ENCODE results near the gene ACVR1. TPM values are rescaled to one million over a fixed set of nuclear protein-coding genes. Genes with fewer than 3 reads are reported as not detected.

The ACVR1 gene
- total RNA-seq, 1 donor from 2014 or later, result 34.4 TPM

GRCh38 chr2:157818227-157818626 lies 57.9 kb downstream of the ACVR1 start:
- DNase-seq, result no peak
- no peak for TF ChIP-seq CTCF (IDR thresholded peaks at IDR 0.05)
- no peak for ATAC-seq
- Histone ChIP-seq H3K27me3 (no peaks in the 10 kb centered on the region), H3K4me3 (no peak overlapping the region), H3K9me3 (no peaks in the 10 kb centered on the region), H3K36me3 (peaks cover 15% of the 10 kb centered on the region), H3K4me1 (no peaks in the 10 kb centered on the region), H3K27ac (no peak overlapping the region)
- intact Hi-C loops (cut with DNase I), result no loop called here

- H3K27me3 ChIP-seq, result no peaks in the 10 kb centered on the region
- no peak for TF ChIP-seq CTCF (IDR thresholded peaks at IDR 0.05)
- H3K27ac ChIP-seq, result no peak overlapping the region
- intact Hi-C loops (cut with DNase I), result no loop called here
- H3K36me3 ChIP-seq, result peaks cover 15% of the 10 kb centered on the region
- no peaks in the 10 kb centered on the region for H3K9me3 ChIP-seq
- ATAC-seq (no peak), DNase-seq (no peak)
- no peaks in the 10 kb centered on the region for H3K4me1 ChIP-seq
- H3K4me3 ChIP-seq, result no peak overlapping the region
Measured at GRCh38 chr2:157815421-157815820, 60.7 kb downstream of the ACVR1 start.

- Histone ChIP-seq H3K27me3 (no peaks in the 10 kb centered on the region), H3K27ac (no peak overlapping the region), H3K36me3 (peaks cover 14% of the 10 kb centered on the region), H3K4me3 (no peak overlapping the region), H3K9me3 (no peaks in the 10 kb centered on the region), H3K4me1 (peaks cover 4% of the 10 kb centered on the region)
- no peak for DNase-seq
- TF ChIP-seq CTCF (IDR thresholded peaks at IDR 0.05), result no peak
- no peak for ATAC-seq
- intact Hi-C loops (cut with DNase I), result no loop called here
Measured at GRCh38 chr2:157813467-157813866, 62.7 kb downstream of the ACVR1 start.

DNA sequence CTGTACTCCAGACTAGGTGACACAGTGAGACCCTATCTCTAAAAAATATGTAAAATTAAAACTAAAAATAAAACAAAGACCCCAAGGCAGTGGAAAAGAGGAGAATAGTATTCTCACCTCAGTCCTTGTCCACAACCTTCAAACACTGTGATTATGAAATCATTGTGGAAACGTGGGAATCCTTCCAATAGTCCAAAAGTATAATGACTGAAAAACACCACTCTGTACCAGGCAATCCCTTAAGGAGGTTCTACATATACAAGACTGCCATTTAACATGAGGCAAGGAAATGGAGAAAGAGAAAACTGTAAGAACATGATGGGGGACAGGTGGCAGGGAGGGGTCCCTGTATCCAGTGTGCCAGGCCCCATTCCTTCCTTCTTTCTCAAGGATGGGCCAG lies 66.1 kb downstream of the ACVR1 start:
- H3K27ac ChIP-seq, result no peak overlapping the region
- no peak overlapping the region for H3K4me3 ChIP-seq
- intact Hi-C loops (cut with DNase I), result no loop called here
- no peak for ATAC-seq
- DNase-seq, result no peak
- no peak for TF ChIP-seq CTCF (IDR thresholded peaks at IDR 0.05)
- H3K4me1 ChIP-seq, result peaks cover 4% of the 10 kb centered on the region
- H3K9me3 ChIP-seq, result no peaks in the 10 kb centered on the region
- H3K36me3 ChIP-seq, result no peaks in the 10 kb centered on the region
- no peaks in the 10 kb centered on the region for H3K27me3 ChIP-seq

DNA sequence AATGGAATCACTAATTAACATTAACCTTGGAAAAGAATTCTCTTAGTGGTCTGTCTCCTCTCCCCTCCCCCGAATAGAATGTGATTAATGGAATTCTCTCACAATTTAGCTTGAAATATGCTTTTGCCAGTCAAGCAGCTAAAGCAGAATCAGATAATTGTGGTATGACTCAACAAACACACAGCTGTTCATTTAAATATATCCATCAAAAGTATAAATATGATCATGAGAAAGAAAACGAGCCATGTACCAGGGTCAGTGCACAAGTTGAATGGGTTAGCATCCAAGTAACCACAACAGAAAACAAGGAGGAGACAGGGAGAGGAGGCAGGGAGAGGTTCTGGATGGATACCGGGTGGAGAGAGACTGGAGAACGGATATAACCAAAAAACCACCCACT lies 66.9 kb downstream of the ACVR1 start:
- intact Hi-C loops (cut with DNase I), result no loop called here
- Histone ChIP-seq H3K36me3 (no peaks in the 10 kb centered on the region), H3K27ac (no peak overlapping the region), H3K4me1 (peaks cover 4% of the 10 kb centered on the region), H3K27me3 (no peaks in the 10 kb centered on the region), H3K9me3 (no peaks in the 10 kb centered on the region), H3K4me3 (no peak overlapping the region)
- no peak for TF ChIP-seq CTCF (IDR thresholded peaks at IDR 0.05)
- ATAC-seq (no peak), DNase-seq (no peak)

DNA sequence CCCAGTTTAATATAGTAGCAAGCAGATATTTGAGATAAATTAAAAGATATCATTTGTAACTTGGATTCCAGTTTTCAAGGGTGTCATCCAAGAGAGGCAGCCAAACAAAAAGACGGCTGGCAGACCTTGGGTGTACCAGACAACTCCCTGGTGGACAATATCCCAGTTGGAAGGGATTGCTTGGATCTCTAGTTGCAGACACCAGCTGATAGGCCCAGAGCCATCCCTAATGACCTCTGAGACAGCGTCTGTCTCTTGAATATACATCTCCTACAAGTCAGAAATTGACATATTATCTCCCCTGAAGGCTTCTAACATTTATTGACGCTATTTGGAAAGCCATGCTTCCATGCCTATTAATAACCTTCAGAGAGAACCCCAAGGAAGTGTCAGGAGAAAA lies 67.7 kb downstream of the ACVR1 start:
- Histone ChIP-seq H3K4me1 (peaks cover 4% of the 10 kb centered on the region), H3K36me3 (no peaks in the 10 kb centered on the region), H3K4me3 (no peak overlapping the region), H3K9me3 (no peaks in the 10 kb centered on the region), H3K27me3 (no peaks in the 10 kb centered on the region), H3K27ac (no peak overlapping the region)
- no peak for TF ChIP-seq CTCF (IDR thresholded peaks at IDR 0.05)
- intact Hi-C loops (cut with DNase I), result no loop called here
- no peak for ATAC-seq
- no peak for DNase-seq
